ENCODE measurements around the gene FADS2. TPM values are rescaled to one million over a fixed set of nuclear protein-coding genes. Genes with fewer than 3 reads are reported as not detected.

The FADS2 gene
- total and polyA plus RNA-seq, 9 of the 15 experiments (the other 6 are each of a cell fraction or from before 2014, with no cell fraction given) = 2.9 to 42.8 (median 16.2) TPM

GRCh38 chr11:61814958-61815789, 12.9 kb upstream of the FADS2 start (continued):
- TF ChIP-seq ZBTB40 (IDR thresholded peaks at IDR 0.05) = peak; percentile 27; the same call in 1 of the 2 replicates
- no peak for TF ChIP-seq ZBTB40 (CRISPR knock-in tag; IDR thresholded peaks at IDR 0.05)
- TF ChIP-seq CBFA2T3 (IDR thresholded peaks at IDR 0.05) = no peak
- TF ChIP-seq NEUROD1 (IDR thresholded peaks at IDR 0.05; ENCODE audit: borderline replicate concordance, low read depth, low read length, partially characterized antibody) = peak; percentile 45
- peak; percentile 31; the same call in 1 of the 2 replicates for TF ChIP-seq ZBTB12 (CRISPR knock-in tag; IDR thresholded peaks at IDR 0.05)
- no peak for TF ChIP-seq COPS2 (conservative IDR thresholded peaks at IDR 0.05)
- TF ChIP-seq RNF219 (CRISPR knock-in tag; IDR thresholded peaks at IDR 0.05) = 0 out of 2 replicates have a peak, but pooled peaks have one; percentile 61
- TF ChIP-seq PBX2 (CRISPR knock-in tag; IDR thresholded peaks at IDR 0.05; ENCODE audit: low read depth) = no peak
- no peak; the same call in 1 of the 2 replicates for TF ChIP-seq PBX2 (tag; conservative IDR thresholded peaks at IDR 0.05; ENCODE audit: low read depth)
- no peak for TF ChIP-seq ZC3H11A (IDR thresholded peaks at IDR 0.05; ENCODE audit: low read depth, low read length)
- TF ChIP-seq CBX5 (IDR thresholded peaks at IDR 0.05; ENCODE audit: borderline replicate concordance, low read depth) = no peak
